ENCODE results near the gene TLCD3B.

Gene TLCD3B

GRCh38 chr16:29987371-29988085 is 43.5 kb downstream of the TLCD3B start:
- no peak for DNase-seq

GRCh38 chr16:29986931-29987330 is 44.1 kb downstream of the TLCD3B start:
- DNase-seq: no peak

- DNase-seq: no peak
Observed at GRCh38 chr16:29986231-29986630, 44.8 kb downstream of the TLCD3B start.

GRCh38 chr16:29985271-29985811 is 45.7 kb downstream of the TLCD3B start:
- DNase-seq: no peak

- no peak for DNase-seq
Observed at GRCh38 chr16:29984764-29985147, 46.3 kb downstream of the TLCD3B start.

- DNase-seq: no peak
Observed at GRCh38 chr16:29984137-29984763, 46.8 kb downstream of the TLCD3B start.

GRCh38 chr16:29983420-29984136 is 47.5 kb downstream of the TLCD3B start:
- no peak for DNase-seq

- no peak for DNase-seq
Observed at GRCh38 chr16:29982560-29983419, 48.3 kb downstream of the TLCD3B start.

GRCh38 chr16:29978564-29979270 is 52.4 kb downstream of the TLCD3B start:
- no peak for DNase-seq

- DNase-seq: no peak
Observed at GRCh38 chr16:29978081-29978480, 53.0 kb downstream of the TLCD3B start.

GRCh38 chr16:29977063-29977825 is 53.8 kb downstream of the TLCD3B start:
- DNase-seq: no peak

GRCh38 chr16:29975811-29976511 is 55.1 kb downstream of the TLCD3B start:
- no peak for DNase-seq

GRCh38 chr16:29975134-29975538 is 55.9 kb downstream of the TLCD3B start:
- no peak for DNase-seq

Measured in NCI-H1930 (cell line).